Urinary bladder (tissue), 4 donors: Measurements from ENCODE around the gene SBNO2. TPM values are rescaled to one million over a fixed set of nuclear protein-coding genes. Genes with fewer than 3 reads are reported as not detected.

Experiments used
- DNase-seq: peaks from one replicate; pipeline ENCODE4 v3.0.0-alpha.2; 2015; ENCODE audit errors: extremely low spot score
- H3K27ac ChIP-seq: one replicate; pipeline ENCODE4 v1.5.1; 2013; ENCODE audit warnings: low read depth, mild to moderate bottlenecking, moderate library complexity
- H3K36me3 ChIP-seq: one replicate; pipeline ENCODE4 v1.6.1; 2013; ENCODE audit warnings: mild to moderate bottlenecking, moderate library complexity; ENCODE audit not compliant: insufficient read depth
- H3K4me1 ChIP-seq: one replicate; pipeline ENCODE4 v1.6.1; 2013; ENCODE audit warnings: mild to moderate bottlenecking, moderate library complexity; ENCODE audit not compliant: insufficient read depth
- H3K4me3 ChIP-seq: one replicate; pipeline ENCODE4 v1.5.1; 2013; ENCODE audit warnings: low read depth, low read length
- WGBS: extraction: QIAGEN DNeasy Blood & Tissue Kit; methylation state at CpG from one replicate; pipeline ENCODE4 v1.1.7; 2013; 5-methylcytosine and 5-hydroxymethylcytosine counted together
- polyA plus RNA-seq: library from polyadenylated mRNA; stranded (reverse); fragments of 200-250 nt; gene quantifications from one replicate; pipeline ENCODE4 v1.2.3, GENCODE V29; 2013
- total RNA-seq: library from RNA; depleted of rRNA; stranded (reverse); fragments of >200 nt; gene quantifications from one replicate; pipeline ENCODE4 v1.2.3, GENCODE V29; 2014
- donor health status: healthy with polysubstance abuse.
- donor health status: healthy.

Gene SBNO2
- total and polyA plus RNA-seq, 2 donors, result 7.6 to 44.8 TPM

DNA sequence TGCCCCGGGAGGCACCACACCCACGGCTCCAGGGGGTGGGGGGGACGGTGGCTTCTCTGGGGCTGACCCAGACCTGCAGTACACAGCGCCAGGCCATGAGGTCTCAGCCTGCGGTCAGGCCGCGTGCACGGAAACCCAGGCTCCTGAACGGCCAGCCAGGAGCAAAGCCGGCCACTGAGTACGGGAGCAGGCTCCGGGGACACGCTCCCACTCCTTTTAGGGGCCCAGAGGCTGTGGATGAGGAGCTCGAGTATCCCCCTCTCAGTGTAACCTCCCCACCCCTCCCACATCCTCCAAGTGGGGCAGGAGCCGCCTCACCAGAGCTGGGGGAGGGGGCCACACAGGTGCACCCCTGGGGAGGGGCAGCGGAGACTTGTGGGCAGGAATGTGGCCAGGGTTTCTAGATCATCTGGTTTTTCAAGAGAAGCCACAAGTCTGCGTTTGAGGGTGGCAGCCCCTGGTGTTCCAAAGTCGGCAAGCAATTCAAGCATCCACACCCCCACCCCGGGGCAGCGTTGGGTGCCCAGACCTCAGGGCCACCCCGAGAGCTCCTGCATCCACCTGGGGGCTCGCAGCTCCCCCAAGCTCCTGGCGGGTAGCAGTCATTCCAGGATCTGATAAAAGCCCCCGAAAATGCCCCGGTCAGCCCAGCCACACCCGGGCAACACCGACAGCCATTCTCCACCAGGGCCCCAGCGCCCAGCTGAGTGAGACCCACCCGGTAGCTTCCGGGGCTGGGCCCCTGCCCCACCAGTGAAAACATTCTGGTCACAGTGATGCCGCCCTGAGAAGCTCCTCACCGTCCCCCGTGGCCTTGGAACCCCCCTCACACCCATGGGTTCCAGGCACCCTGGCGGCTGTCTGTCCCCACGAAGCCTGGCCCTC lies 6.1 kb downstream of the SBNO2 start:
- Histone ChIP-seq H3K27ac (no peak overlapping the region), H3K4me3 (no peak overlapping the region), H3K36me3 (no peaks in the 10 kb centered on the region), H3K4me1 (no peaks in the 10 kb centered on the region)
- 88% methylated on average over 35 of the region's 35 CpGs for WGBS
- no peak for DNase-seq

- 94% methylated on average over 33 of the region's 33 CpGs for WGBS
- H3K4me1 ChIP-seq, result no peaks in the 10 kb centered on the region
- H3K27ac ChIP-seq, result no peak overlapping the region
- no peaks in the 10 kb centered on the region for H3K36me3 ChIP-seq
- no peak overlapping the region for H3K4me3 ChIP-seq
- no peak for DNase-seq
Measured at GRCh38 chr19:1166872-1167573, 7.0 kb downstream of the SBNO2 start.

DNA sequence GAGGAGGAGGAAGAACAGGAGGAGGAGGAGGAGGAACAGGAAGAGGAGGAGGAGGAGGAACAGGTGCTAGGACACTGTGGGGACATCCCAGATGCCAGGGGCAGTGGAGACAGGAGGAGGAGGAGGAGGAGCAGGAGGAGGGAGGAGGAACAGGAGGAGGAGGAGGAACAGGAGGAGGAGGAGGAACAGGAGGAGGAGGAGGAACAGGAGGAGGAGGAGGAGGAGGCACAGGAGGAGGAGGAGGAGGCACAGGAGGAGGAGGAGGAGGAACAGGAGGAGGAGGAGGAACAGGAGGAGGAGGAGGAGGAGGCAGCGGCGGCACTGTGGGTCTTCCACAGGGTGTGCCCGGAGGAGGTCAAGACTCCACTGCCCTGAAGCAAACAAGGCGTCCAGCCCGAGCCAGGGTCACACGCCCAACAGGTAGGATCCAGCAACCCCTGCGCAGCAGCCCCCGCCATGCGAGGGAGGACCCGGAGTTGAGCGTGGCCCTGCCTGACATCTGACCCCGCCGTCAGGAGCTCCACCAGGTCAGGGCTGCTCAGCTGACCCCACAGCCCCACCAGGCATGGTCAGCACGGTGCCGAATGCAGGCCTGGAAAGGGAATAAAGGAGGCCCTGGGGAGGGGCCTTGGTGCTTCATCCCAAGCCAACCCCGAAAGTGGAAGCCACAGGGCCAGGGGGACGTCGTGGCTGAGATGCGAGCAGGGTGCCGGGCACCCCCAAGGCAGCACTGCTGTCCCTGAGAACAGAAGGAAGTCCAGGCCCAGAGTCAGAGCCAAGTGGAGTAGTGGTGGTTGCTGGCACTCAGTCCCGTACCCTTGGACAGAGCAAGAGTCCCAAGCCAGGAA lies 9.2 kb downstream of the SBNO2 start:
- no peaks in the 10 kb centered on the region for H3K4me1 ChIP-seq
- WGBS, result 83% methylated on average over 21 of the region's 21 CpGs
- no peak overlapping the region for H3K4me3 ChIP-seq
- no peaks in the 10 kb centered on the region for H3K36me3 ChIP-seq
- no peak overlapping the region for H3K27ac ChIP-seq
- DNase-seq, result no peak

DNA sequence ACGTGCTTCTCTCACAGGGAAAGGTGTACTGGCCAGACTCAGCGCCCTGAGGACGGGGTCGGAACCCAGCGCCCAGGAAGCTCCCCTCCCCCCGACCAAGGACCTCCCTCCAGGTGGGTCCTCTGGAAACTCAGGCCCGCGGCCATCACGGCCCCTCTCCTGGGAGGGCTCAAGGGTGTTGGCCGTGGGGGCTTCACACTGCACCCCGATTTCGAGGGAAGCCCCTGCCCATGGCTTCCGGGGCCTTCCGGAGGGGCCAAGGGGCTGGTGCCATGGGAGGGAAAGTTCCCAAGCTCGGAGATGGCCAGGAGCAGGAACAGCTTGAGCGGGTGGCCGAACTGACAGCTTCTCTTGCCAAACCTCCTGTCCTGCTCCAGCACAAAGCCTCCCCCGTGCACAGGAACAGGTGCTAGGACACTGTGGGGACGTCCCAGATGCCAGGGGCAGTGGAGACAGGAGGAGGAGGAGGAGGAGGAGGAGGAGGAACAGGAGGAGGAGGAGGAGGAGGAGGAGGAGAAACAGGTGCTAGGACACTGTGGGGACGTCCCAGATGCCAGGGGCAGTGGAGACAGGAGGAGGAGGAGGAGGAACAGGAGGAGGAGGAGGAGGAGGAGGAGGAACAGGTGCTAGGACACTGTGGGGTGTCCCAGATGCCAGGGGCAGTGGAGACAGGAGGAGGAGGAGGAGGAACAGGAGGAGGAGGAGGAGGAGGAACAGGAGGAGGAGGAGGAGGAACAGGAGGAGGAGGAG lies 10.0 kb downstream of the SBNO2 start:
- no peak for DNase-seq
- H3K27ac ChIP-seq, result no peak overlapping the region
- H3K4me1 ChIP-seq, result no peaks in the 10 kb centered on the region
- WGBS, result 78% methylated on average over 20 of the region's 20 CpGs
- no peaks in the 10 kb centered on the region for H3K36me3 ChIP-seq
- H3K4me3 ChIP-seq, result no peak overlapping the region

DNA sequence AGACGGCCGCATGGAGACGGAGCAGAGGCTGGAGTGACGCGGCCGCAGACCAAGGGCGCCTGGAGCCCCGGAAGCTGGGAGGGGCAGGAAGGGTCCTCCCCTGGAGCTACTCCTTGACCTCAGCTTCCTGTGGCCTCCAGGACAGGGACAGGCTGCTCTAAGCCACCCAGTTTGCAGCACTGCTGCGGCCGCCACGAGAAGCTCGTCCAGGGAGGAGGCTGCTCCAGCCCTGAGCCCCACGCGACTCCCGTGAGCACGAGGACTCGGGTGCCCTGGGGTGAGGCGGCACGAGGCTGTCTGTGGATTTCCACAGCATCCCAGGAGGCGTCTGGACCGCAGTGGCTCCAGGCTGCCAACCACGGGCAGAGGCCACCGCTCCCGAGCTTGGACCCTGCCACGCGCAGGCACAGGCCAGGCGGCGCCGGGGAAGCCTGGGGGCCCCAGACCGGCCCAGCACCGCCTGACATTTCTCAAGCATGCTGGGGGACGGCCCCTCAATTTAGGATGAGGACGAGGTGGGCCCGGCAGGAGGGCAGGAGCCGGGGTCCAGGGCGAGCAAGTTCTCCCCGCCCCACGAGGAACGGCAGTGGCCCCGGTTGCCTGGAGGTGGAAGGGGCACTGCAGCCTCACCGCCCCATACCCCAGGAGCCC lies 10.7 kb downstream of the SBNO2 start:
- no peak overlapping the region for H3K4me3 ChIP-seq
- no peak overlapping the region for H3K27ac ChIP-seq
- H3K36me3 ChIP-seq, result no peaks in the 10 kb centered on the region
- no peak for DNase-seq
- no peaks in the 10 kb centered on the region for H3K4me1 ChIP-seq
- 88% methylated on average over 41 of the region's 41 CpGs for WGBS

GRCh38 chr19:1162404-1163282 lies 11.4 kb downstream of the SBNO2 start:
- WGBS, result 82% methylated on average over 26 of the region's 26 CpGs
- H3K27ac ChIP-seq, result no peak overlapping the region

DNA sequence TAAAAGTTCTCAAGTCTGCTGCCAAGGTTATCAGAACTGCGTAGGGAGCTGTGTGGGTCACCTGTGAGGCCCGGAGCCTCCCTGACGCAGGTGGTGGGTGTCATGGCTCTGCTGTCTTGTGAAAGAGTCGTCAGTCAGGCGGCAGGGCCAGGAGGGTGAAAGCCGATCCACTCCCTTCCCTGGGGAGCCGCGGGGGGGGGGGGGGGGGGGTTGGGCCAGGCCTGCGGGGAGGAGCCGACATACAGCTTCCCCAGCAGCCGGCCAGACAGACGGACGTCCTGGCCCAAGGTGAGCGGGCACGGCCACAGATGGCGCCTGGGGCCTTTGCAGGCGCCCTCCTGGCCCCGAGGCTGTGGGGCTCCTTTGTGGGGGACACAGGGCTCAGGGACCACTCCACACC lies 12.4 kb downstream of the SBNO2 start:
- H3K36me3 ChIP-seq, result peaks cover 3% of the 10 kb centered on the region
- no peak for DNase-seq
- H3K4me1 ChIP-seq, result no peaks in the 10 kb centered on the region
- no peak overlapping the region for H3K27ac ChIP-seq
- no peak overlapping the region for H3K4me3 ChIP-seq
- 59% methylated on average over 16 of the region's 18 CpGs for WGBS

More at GRCh38 chr19:1162404-1163282, 11.4 kb downstream of the SBNO2 start:
- Histone ChIP-seq H3K4me3 (no peak overlapping the region), H3K4me1 (no peaks in the 10 kb centered on the region), H3K36me3 (peaks cover 3% of the 10 kb centered on the region)
- no peak for DNase-seq

DNA sequence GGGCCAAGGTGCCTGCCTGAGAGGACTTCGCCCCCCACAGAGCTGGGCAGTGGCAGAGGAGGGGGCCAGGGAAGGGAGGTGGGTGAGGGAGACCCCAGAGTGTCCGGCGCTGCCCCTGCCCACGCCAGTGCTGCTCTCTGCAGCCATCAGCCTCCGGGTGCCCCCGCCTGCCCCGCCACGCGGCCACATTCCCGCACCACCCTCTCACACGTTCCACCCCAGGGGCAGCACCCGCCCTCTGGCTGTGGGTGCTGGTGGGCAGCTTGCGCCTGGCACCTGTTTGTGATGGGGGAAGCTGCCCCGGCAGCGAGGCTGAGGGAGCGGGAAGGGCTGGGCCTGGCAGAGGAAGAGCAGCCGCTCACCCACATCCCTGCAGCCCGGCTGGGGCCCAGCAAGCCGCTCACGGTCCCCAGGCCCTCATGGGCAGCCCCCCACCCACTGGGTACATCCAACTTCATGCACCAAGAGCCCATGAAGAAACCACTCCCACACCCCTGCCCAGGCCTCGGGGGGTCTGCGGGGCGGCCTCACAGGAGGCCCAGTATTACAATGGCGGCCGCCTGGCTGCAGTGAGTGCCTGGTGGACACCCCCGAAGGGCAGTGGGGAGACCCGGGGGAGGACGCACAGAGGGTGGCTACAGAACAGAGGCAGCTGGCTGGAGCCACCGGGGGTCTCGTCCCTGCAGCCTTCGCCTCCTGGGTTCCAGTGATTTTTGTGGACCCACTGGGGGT lies 14.0 kb downstream of the SBNO2 start:
- no peak for DNase-seq
- H3K4me1 ChIP-seq, result peaks cover 3% of the 10 kb centered on the region
- H3K36me3 ChIP-seq, result peaks cover 3% of the 10 kb centered on the region
- no peak overlapping the region for H3K4me3 ChIP-seq
- WGBS, result 92% methylated on average over 31 of the region's 31 CpGs
- no peak overlapping the region for H3K27ac ChIP-seq

DNA sequence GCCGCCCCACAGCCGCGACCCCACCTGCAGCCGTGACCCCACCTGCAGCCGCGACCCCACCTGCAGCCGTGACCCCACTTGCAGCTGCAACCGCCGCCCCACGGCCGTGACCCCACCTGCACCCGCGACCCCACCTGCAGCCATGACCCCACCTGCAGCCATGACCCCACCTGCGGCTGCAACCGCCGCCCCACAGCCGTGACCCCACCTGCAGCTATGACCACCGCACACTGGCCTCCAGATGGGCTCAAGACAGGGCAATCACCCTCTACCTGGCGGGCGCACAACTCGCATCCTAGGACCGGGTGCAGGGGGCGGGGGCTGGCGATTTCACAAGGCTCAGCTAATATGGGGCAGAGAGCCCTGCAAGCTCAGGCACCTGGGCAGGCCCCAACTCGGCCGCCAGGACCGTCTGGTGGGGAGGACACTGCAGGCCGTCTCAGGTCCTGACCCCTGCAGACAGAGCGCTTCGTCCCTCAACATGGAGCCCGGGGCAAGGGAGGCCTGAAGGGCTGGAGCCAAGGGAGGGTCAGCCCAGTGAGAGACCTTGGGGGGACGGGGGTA lies 15.1 kb downstream of the SBNO2 start:
- WGBS, result 94% methylated on average over 32 of the region's 32 CpGs
- peaks cover 3% of the 10 kb centered on the region for H3K36me3 ChIP-seq
- no peak overlapping the region for H3K27ac ChIP-seq
- H3K4me3 ChIP-seq, result no peak overlapping the region
- peaks cover 4% of the 10 kb centered on the region for H3K4me1 ChIP-seq
- no peak for DNase-seq

GRCh38 chr19:1157931-1158884 lies 15.9 kb downstream of the SBNO2 start:
- peaks cover 4% of the 10 kb centered on the region for H3K4me1 ChIP-seq
- H3K4me3 ChIP-seq, result no peak overlapping the region
- WGBS, result 93% methylated on average over 69 of the region's 69 CpGs
- no peak for DNase-seq
- peaks cover 4% of the 10 kb centered on the region for H3K36me3 ChIP-seq
- H3K27ac ChIP-seq, result no peak overlapping the region
